ENCODE data around the gene SYNDIG1.

GRCh38 chr20:24530131-24530680 is 60.8 kb downstream of the SYNDIG1 start:
- no peak for TF ChIP-seq CTCF (IDR thresholded peaks at IDR 0.05; ENCODE audit: poor library complexity, severe bottlenecking)
- TF ChIP-seq EP300 (conservative IDR thresholded peaks at IDR 0.05; ENCODE audit: poor library complexity, severe bottlenecking) = no peak
- TF ChIP-seq POLR2AphosphoS5 (IDR thresholded peaks at IDR 0.05) = no peak
- TF ChIP-seq TAF1 (IDR thresholded peaks at IDR 0.05; ENCODE audit: low read depth) = no peak
- no peak for TF ChIP-seq EZH2 (IDR thresholded peaks at IDR 0.05; ENCODE audit: borderline replicate concordance, insufficient read depth, low read length, poor library complexity, severe bottlenecking)
- no peak for TF ChIP-seq RAD21 (conservative IDR thresholded peaks at IDR 0.05)
- no peak for TF ChIP-seq SMC3 (conservative IDR thresholded peaks at IDR 0.05; ENCODE audit: poor library complexity)
- no peak for TF ChIP-seq MXI1 (conservative IDR thresholded peaks at IDR 0.05; ENCODE audit: poor library complexity, severe bottlenecking)
